ENCODE data around the gene VIL1.

Gene VIL1

DNA sequence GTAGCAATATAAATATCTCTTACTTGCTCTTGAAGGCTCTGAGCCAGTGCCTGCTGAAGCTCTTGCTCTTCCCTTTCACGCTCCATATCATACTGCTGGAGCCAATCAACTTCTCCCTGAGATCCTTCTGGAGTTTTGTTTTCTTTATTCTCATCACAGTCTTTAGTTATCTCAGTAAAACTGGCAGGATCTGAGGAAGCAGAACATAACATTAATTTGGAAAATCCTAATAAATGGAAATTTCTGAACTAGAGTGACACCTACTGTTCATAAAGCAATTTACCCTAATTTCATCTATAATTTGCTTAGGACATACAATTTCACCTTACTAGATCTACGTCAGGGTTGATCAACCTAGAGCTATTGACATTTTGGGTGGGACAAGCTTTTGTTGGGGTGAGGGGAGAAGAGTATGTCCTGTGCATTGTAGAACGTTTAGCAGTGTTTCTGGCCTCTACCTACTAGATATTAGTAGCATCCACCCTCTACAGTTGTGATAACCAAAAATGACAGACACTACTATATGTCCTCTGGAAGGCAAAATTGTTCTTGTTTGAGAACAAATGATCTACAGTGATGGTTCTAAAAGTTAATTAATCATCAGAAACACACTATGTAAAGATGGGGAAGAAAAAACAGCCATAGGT, 47.2 kb downstream of the VIL1 start:
- Histone ChIP-seq H3K27me3 (ENCODE audit: control insufficient read depth in 2 of 2, insufficient read depth in 2 of 2, low read length in 2 of 2) (no peaks in the 10 kb centered on the region), H3K9ac (ENCODE audit: low read depth in 1 of 2, low read length in 2 of 2) (peak overlapping the region; percentile 14 to 19), H3K4me3 (ENCODE audit: low read length in 2 of 2) (no peak overlapping the region), H3K27ac (ENCODE audit: low read depth in 2 of 2, low read length in 2 of 2) (no peak overlapping the region), H3K4me1 (ENCODE audit: control insufficient read depth in 2 of 2, insufficient read depth in 2 of 2, low read length in 2 of 2) (peaks cover 3 to 6% of the 10 kb centered on the region in 2 donors), H3K9me3 (ENCODE audit: control insufficient read depth in 2 of 2, low read length in 2 of 2) (no peaks in the 10 kb centered on the region), H3K36me3 (ENCODE audit: control insufficient read depth in 2 of 2, insufficient read depth in 2 of 2, low read length in 2 of 2) (peaks cover 2 to 11% of the 10 kb centered on the region in 2 donors)

DNA sequence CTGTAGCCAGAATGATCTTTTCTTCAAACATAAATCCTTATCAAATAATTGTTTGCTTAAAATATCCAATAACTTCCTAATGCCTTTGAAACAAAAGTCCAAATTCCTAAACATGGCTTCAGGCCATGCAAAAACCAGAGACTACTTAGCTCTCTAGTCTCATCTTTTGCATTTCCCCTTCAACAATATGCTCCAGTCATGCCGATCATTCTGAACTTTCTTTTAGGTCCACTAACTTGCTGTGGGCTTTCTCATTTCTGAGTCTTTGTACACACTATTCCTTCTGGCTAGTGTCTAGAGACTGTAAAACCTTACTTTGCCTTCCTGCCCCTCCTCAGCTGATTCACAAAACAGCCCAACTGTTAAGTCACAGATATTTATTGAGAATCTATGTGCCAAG, 51.5 kb downstream of the VIL1 start:
- Histone ChIP-seq H3K27ac (ENCODE audit: low read depth in 2 of 2, low read length in 2 of 2) (no peak overlapping the region), H3K36me3 (ENCODE audit: control insufficient read depth in 2 of 2, insufficient read depth in 2 of 2, low read length in 2 of 2) (peaks cover 11 to 18% of the 10 kb centered on the region in 2 donors), H3K4me3 (ENCODE audit: low read length in 2 of 2) (no peak overlapping the region), H3K27me3 (ENCODE audit: control insufficient read depth in 2 of 2, insufficient read depth in 2 of 2, low read length in 2 of 2) (no peaks in the 10 kb centered on the region), H3K4me1 (ENCODE audit: control insufficient read depth in 2 of 2, insufficient read depth in 2 of 2, low read length in 2 of 2) (peaks cover 3 to 6% of the 10 kb centered on the region in 2 donors), H3K9ac (ENCODE audit: low read depth in 1 of 2, low read length in 2 of 2) (no peak overlapping the region), H3K9me3 (ENCODE audit: control insufficient read depth in 2 of 2, low read length in 2 of 2) (no peaks in the 10 kb centered on the region)

DNA sequence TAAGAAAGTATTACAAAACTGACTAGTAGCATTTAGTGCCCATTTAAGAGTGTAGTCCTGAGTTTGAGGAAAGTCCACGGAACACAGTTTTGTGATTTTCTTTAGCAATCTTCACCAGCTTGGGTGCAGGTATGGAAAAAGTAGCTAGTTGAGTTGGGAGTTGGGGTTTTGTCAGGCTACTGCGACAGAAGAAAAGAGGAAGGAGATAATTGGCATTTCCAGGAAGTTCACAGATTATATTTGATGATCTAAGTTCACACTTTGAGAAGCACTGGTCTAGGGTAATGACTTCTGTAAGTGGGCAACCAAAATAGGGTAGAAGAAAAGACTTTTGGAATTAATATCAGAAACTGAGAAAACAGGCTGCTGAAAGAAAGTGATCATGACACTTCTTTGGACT, 52.1 kb downstream of the VIL1 start:
- peaks cover 3% of the 10 kb centered on the region in 2 donors for H3K4me1 ChIP-seq (ENCODE audit: control insufficient read depth in 2 of 2, insufficient read depth in 2 of 2, low read length in 2 of 2)
- H3K36me3 ChIP-seq (ENCODE audit: control insufficient read depth in 2 of 2, insufficient read depth in 2 of 2, low read length in 2 of 2): peaks cover 11 to 18% of the 10 kb centered on the region in 2 donors
- no peaks in the 10 kb centered on the region for H3K9me3 ChIP-seq (ENCODE audit: control insufficient read depth in 2 of 2, low read length in 2 of 2)
- H3K4me3 ChIP-seq (ENCODE audit: low read length in 2 of 2): no peak overlapping the region
- H3K27ac ChIP-seq (ENCODE audit: low read depth in 2 of 2, low read length in 2 of 2): no peak overlapping the region
- H3K27me3 ChIP-seq (ENCODE audit: control insufficient read depth in 2 of 2, insufficient read depth in 2 of 2, low read length in 2 of 2): no peaks in the 10 kb centered on the region
- H3K9ac ChIP-seq (ENCODE audit: low read depth in 1 of 2, low read length in 2 of 2): no peak overlapping the region

DNA sequence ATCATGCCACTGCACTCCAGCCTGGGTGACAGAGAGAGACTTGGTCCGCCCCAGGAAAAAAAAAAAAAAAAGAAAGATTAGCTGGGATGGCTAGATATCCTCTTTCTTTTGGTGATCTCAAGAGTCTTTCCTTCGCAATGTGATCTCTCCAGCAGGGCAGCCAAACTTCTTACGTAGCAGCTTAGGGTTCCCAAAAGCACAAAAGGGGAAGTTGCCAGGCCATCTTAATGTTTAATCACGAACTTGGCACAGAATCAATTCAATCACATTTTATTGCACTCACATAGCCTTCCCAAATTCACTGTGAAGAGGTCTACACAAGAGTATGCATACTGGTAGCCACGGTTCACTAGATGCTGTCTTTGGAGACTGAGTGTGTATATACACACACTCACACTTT, 53.1 kb downstream of the VIL1 start:
- no peak overlapping the region for H3K27ac ChIP-seq (ENCODE audit: low read depth in 2 of 2, low read length in 2 of 2)
- peaks cover 13 to 20% of the 10 kb centered on the region in 2 donors for H3K36me3 ChIP-seq (ENCODE audit: control insufficient read depth in 2 of 2, insufficient read depth in 2 of 2, low read length in 2 of 2)
- H3K4me1 ChIP-seq (ENCODE audit: control insufficient read depth in 2 of 2, insufficient read depth in 2 of 2, low read length in 2 of 2): no peaks in the 10 kb centered on the region

DNA sequence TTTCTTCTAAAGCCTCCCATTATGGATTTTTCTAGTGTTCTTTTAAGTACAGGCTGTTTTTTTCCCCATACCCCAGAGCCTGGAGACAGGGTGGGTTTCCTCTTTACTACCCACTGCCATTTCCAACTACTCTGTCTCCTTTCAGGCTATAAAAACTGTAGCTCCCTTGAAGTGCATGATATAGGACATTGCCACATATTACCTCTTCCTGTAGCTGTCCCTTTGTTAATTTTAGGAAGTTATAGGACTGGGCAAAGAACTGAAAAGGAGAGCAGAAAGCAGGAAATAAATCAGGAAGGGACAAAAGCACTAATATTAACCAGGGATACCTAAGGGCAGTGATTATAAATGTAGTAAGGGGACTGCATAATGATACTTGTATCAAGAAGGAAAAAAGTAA, 54.1 kb downstream of the VIL1 start:
- Histone ChIP-seq H3K4me3 (ENCODE audit: low read length in 2 of 2) (no peak overlapping the region), H3K9me3 (ENCODE audit: control insufficient read depth in 2 of 2, low read length in 2 of 2) (no peaks in the 10 kb centered on the region), H3K27ac (ENCODE audit: low read depth in 2 of 2, low read length in 2 of 2) (no peak overlapping the region), H3K9ac (ENCODE audit: low read depth in 1 of 2, low read length in 2 of 2) (no peak overlapping the region), H3K4me1 (ENCODE audit: control insufficient read depth in 2 of 2, insufficient read depth in 2 of 2, low read length in 2 of 2) (no peaks in the 10 kb centered on the region), H3K27me3 (ENCODE audit: control insufficient read depth in 2 of 2, insufficient read depth in 2 of 2, low read length in 2 of 2) (no peaks in the 10 kb centered on the region), H3K36me3 (ENCODE audit: control insufficient read depth in 2 of 2, insufficient read depth in 2 of 2, low read length in 2 of 2) (peaks cover 13 to 20% of the 10 kb centered on the region in 2 donors)

More for the DNA sequence above, 53.1 kb downstream of the VIL1 start:
- H3K9ac ChIP-seq (ENCODE audit: low read depth in 1 of 2, low read length in 2 of 2): no peak overlapping the region
- no peak overlapping the region for H3K4me3 ChIP-seq (ENCODE audit: low read length in 2 of 2)
- H3K9me3 ChIP-seq (ENCODE audit: control insufficient read depth in 2 of 2, low read length in 2 of 2): no peaks in the 10 kb centered on the region
- H3K27me3 ChIP-seq (ENCODE audit: control insufficient read depth in 2 of 2, insufficient read depth in 2 of 2, low read length in 2 of 2): no peaks in the 10 kb centered on the region

DNA sequence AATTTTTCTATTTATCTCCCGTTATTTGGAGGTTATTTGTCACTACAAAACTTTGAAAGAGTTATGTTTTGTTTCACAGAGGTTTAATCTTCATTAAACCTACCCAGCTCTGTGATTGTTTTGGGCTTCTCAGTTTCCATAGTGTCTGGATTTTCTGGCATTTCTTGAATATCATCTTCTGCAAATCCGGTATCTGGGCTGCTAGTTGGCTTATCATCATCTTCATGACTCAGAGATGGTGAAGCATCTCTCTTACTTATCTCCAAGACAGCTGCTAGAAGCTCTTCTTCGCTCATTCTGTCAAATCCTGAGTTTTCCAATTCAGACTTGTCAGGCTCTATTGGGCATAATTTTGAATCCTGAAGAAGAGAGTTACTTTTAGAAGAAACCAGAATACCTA, 55.6 kb downstream of the VIL1 start:
- no peak overlapping the region for H3K9ac ChIP-seq (ENCODE audit: low read depth in 1 of 2, low read length in 2 of 2)
- H3K9me3 ChIP-seq (ENCODE audit: control insufficient read depth in 2 of 2, low read length in 2 of 2): no peaks in the 10 kb centered on the region
- peaks cover 18 to 20% of the 10 kb centered on the region in 2 donors for H3K36me3 ChIP-seq (ENCODE audit: control insufficient read depth in 2 of 2, insufficient read depth in 2 of 2, low read length in 2 of 2)
- no peak overlapping the region for H3K27ac ChIP-seq (ENCODE audit: low read depth in 2 of 2, low read length in 2 of 2)
- H3K4me1 ChIP-seq (ENCODE audit: control insufficient read depth in 2 of 2, insufficient read depth in 2 of 2, low read length in 2 of 2): no peaks in the 10 kb centered on the region
- H3K4me3 ChIP-seq (ENCODE audit: low read length in 2 of 2): no peak overlapping the region
- no peaks in the 10 kb centered on the region for H3K27me3 ChIP-seq (ENCODE audit: control insufficient read depth in 2 of 2, insufficient read depth in 2 of 2, low read length in 2 of 2)

DNA sequence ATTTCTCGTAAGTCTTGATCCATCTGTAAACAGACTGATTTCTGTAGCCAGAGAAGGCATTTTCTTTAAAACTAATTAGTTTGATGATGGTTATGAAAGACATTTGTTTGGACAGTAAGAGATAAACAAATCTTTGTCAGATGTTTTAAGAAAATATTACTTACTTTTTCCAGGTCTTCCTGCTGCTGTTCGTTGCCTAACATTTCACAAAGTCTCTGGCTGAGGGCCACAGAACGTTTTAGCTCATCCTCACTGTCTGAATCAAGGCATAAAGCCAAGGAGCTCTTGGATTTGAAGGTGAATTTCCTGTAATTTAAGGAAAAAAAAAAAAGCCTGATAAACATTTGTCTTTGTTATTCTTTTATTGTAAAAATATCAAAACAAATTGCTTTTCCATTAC, 57.8 kb downstream of the VIL1 start:
- no peaks in the 10 kb centered on the region for H3K27me3 ChIP-seq (ENCODE audit: control insufficient read depth in 2 of 2, insufficient read depth in 2 of 2, low read length in 2 of 2)
- H3K27ac ChIP-seq (ENCODE audit: low read depth in 2 of 2, low read length in 2 of 2): peak overlapping the region in 1 of 2 donors; percentile 11
- no peak overlapping the region for H3K9ac ChIP-seq (ENCODE audit: low read depth in 1 of 2, low read length in 2 of 2)
- no peaks in the 10 kb centered on the region for H3K4me1 ChIP-seq (ENCODE audit: control insufficient read depth in 2 of 2, insufficient read depth in 2 of 2, low read length in 2 of 2)
- H3K9me3 ChIP-seq (ENCODE audit: control insufficient read depth in 2 of 2, low read length in 2 of 2): no peaks in the 10 kb centered on the region
- no peak overlapping the region for H3K4me3 ChIP-seq (ENCODE audit: low read length in 2 of 2)
- H3K36me3 ChIP-seq (ENCODE audit: control insufficient read depth in 2 of 2, insufficient read depth in 2 of 2, low read length in 2 of 2): peaks cover 17 to 26% of the 10 kb centered on the region in 2 donors

DNA sequence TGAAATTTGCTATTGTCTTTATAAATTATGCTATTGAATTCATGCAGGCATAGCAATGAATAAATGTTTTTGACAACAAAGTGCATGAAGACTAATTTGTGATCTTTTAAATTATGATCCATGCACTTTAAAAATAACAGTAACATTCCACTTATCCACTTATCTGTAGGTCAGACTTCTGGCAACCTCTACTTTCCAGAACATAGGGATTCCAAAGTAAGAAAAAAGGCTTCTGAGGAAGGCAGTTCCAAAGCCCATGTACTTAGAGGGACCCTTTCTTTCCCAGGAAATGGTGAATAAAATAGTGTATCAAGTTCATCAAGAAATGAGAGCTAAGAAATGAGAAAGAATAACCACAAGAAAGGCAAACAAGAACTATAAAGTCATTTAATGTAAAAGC, 58.3 kb downstream of the VIL1 start:
- Histone ChIP-seq H3K36me3 (ENCODE audit: control insufficient read depth in 2 of 2, insufficient read depth in 2 of 2, low read length in 2 of 2) (peaks cover 20 to 30% of the 10 kb centered on the region in 2 donors), H3K27me3 (ENCODE audit: control insufficient read depth in 2 of 2, insufficient read depth in 2 of 2, low read length in 2 of 2) (no peaks in the 10 kb centered on the region), H3K9ac (ENCODE audit: low read depth in 1 of 2, low read length in 2 of 2) (no peak overlapping the region), H3K27ac (ENCODE audit: low read depth in 2 of 2, low read length in 2 of 2) (no peak overlapping the region), H3K4me1 (ENCODE audit: control insufficient read depth in 2 of 2, insufficient read depth in 2 of 2, low read length in 2 of 2) (no peaks in the 10 kb centered on the region), H3K4me3 (ENCODE audit: low read length in 2 of 2) (no peak overlapping the region), H3K9me3 (ENCODE audit: control insufficient read depth in 2 of 2, low read length in 2 of 2) (no peaks in the 10 kb centered on the region)

DNA sequence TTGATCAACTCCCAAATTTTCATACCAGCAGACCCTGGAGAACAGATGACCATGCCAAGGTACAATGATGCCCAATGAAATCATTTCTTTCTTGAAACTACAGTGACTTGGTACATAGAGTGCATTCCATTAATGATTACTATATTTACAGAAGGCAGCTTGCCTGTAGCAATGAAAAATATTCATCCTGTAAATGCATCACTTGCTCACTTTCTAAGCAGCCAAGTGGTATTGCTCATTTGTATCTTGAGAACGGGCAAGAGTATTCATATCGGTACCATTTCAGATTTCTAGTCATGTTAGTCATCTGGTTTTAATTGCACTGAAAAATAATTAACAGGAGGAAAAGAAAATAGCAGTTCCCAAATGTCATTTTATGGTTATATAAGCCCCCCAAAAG, 59.6 kb downstream of the VIL1 start:
- Histone ChIP-seq H3K9me3 (ENCODE audit: control insufficient read depth in 2 of 2, low read length in 2 of 2) (no peaks in the 10 kb centered on the region), H3K27me3 (ENCODE audit: control insufficient read depth in 2 of 2, insufficient read depth in 2 of 2, low read length in 2 of 2) (no peaks in the 10 kb centered on the region), H3K27ac (ENCODE audit: low read depth in 2 of 2, low read length in 2 of 2) (no peak overlapping the region), H3K4me1 (ENCODE audit: control insufficient read depth in 2 of 2, insufficient read depth in 2 of 2, low read length in 2 of 2) (no peaks in the 10 kb centered on the region), H3K4me3 (ENCODE audit: low read length in 2 of 2) (no peak overlapping the region), H3K9ac (ENCODE audit: low read depth in 1 of 2, low read length in 2 of 2) (no peak overlapping the region), H3K36me3 (ENCODE audit: control insufficient read depth in 2 of 2, insufficient read depth in 2 of 2, low read length in 2 of 2) (peaks cover 16 to 24% of the 10 kb centered on the region in 2 donors)

DNA sequence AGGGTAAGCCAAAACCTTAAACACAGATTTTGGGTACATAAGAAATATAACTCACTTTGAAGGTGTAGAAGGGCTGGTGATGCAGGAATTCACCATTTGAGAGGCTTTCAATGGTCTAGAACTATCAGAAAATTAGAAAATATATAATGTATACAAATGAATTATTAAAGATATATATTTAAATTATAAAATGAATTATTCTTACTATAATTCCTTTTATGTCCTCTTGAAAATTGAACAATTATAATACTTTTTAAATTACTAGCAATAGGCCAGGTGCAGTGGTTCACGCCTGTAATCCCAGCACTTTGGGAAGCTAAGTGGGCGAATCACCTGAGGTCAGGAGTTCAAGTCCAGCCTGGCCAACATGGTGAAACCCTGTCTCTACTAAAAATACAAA, 60.7 kb downstream of the VIL1 start:
- Histone ChIP-seq H3K4me1 (ENCODE audit: control insufficient read depth in 2 of 2, insufficient read depth in 2 of 2, low read length in 2 of 2) (no peaks in the 10 kb centered on the region), H3K27me3 (ENCODE audit: control insufficient read depth in 2 of 2, insufficient read depth in 2 of 2, low read length in 2 of 2) (no peaks in the 10 kb centered on the region), H3K27ac (ENCODE audit: low read depth in 2 of 2, low read length in 2 of 2) (no peak overlapping the region), H3K36me3 (ENCODE audit: control insufficient read depth in 2 of 2, insufficient read depth in 2 of 2, low read length in 2 of 2) (peaks cover 12 to 16% of the 10 kb centered on the region in 2 donors), H3K4me3 (ENCODE audit: low read length in 2 of 2) (no peak overlapping the region), H3K9me3 (ENCODE audit: control insufficient read depth in 2 of 2, low read length in 2 of 2) (no peaks in the 10 kb centered on the region), H3K9ac (ENCODE audit: low read depth in 1 of 2, low read length in 2 of 2) (no peak overlapping the region)
